Sigmoid colon (tissue), 7 donors: Measurements from ENCODE around the gene SPEF2. TPM values are rescaled to one million over a fixed set of nuclear protein-coding genes. Genes with fewer than 3 reads are reported as not detected.

Experiments
- DNase-seq: peaks from one replicate; pipeline ENCODE4 v3.0.0-alpha.2; 2019
- H3K27ac ChIP-seq, 4 donors: fragments of 200-600 bp; sonication (generic); one replicate each; pipeline ENCODE4 v1.5.1; 2016 to 2019; ENCODE audit warnings: mild to moderate bottlenecking in 1 of 4
- H3K27me3 ChIP-seq, 3 donors: fragments of 200-600 bp; sonication (generic); one replicate each; pipeline ENCODE4 v1.5.1; 2019; ENCODE audit warnings: mild to moderate bottlenecking in 1 of 3
- H3K36me3 ChIP-seq, 4 donors: fragments of 200-600 bp; sonication (generic); one replicate each; pipeline ENCODE4 v1.5.1; 2016 to 2019
- H3K4me1 ChIP-seq, 4 donors: fragments of 200-600 bp; sonication (generic); one replicate each; pipeline ENCODE4 v1.5.1; 2017 to 2019
- H3K4me3 ChIP-seq, 4 donors: fragments of 200-600 bp; sonication (generic); one replicate each; pipeline ENCODE4 v1.5.1; 2017 to 2019; ENCODE audit warnings: mild to moderate bottlenecking in 2 of 4, moderate library complexity in 1 of 4
- H3K9me3 ChIP-seq, 4 donors: fragments of 200-600 bp in 3 of 4; sonication (generic) in 3 of 4; one replicate each; pipeline versions ENCODE4 v1.5.1 to v1.6.1; 2013 to 2019
- EP300 ChIP-seq, 4 donors: sonication (generic); formaldehyde crosslinking; IDR thresholded peaks; one replicate each; pipeline ENCODE4 v1.6.1; 2017; ENCODE audit warnings: antibody characterized with exemption in 4 of 4
- POLR2A ChIP-seq, 2 donors: fragments of 450-650 bp; IDR thresholded peaks; one replicate each; pipeline ENCODE4 v1.6.1; 2016; ENCODE audit warnings: antibody characterized with exemption in 2 of 2, mild to moderate bottlenecking in 2 of 2, moderate library complexity in 2 of 2
- POLR2AphosphoS5 ChIP-seq, 4 donors: sonication (generic); formaldehyde crosslinking; IDR thresholded peaks; one replicate each; pipeline ENCODE4 v1.6.1; 2017; ENCODE audit warnings: antibody characterized with exemption in 4 of 4
- WGBS, 2 donors: extraction: QIAGEN DNeasy Blood & Tissue Kit; methylation state at CpG; one replicate each; pipeline ENCODE4 v1.1.7; 2013; 5-methylcytosine and 5-hydroxymethylcytosine counted together
- intact Hi-C: fragments of 100-400 bp; cut with DNase I; formaldehyde crosslinking; loops from one replicate; pipeline ENCODE4 v1.15.1; 2023
- polyA plus RNA-seq, 3 donors: library from polyadenylated mRNA; stranded (reverse); fragments of 200-250 nt; gene quantifications; one replicate each; pipeline ENCODE4 v1.2.3, GENCODE V29; 2013
- total RNA-seq, 4 donors: library from RNA; depleted of rRNA; stranded (reverse); fragments of >200 nt; gene quantifications; one replicate each; pipeline ENCODE4 v1.1.0, GENCODE V29; 2016
- TF ChIP-seq, protein P1 (sequence below), 4 experiments: fragments of 450-650 bp in 3 of 4; fragments of 200-600 bp in 1 of 4; IDR thresholded peaks; one replicate each; pipeline ENCODE4 v1.5.1; 2016 to 2019; ENCODE audit warnings: antibody characterized with exemption in 4 of 4, mild to moderate bottlenecking in 3 of 4, moderate library complexity in 2 of 4
- donor health status: healthy with polysubstance abuse.
- donor health status: Bipolar disorder and iron deficiency.
- donor health status: healthy.

The SPEF2 gene
- total and polyA plus RNA-seq, 7 donors, result 0.92 to 5.5 (median 3.6) TPM

DNA sequence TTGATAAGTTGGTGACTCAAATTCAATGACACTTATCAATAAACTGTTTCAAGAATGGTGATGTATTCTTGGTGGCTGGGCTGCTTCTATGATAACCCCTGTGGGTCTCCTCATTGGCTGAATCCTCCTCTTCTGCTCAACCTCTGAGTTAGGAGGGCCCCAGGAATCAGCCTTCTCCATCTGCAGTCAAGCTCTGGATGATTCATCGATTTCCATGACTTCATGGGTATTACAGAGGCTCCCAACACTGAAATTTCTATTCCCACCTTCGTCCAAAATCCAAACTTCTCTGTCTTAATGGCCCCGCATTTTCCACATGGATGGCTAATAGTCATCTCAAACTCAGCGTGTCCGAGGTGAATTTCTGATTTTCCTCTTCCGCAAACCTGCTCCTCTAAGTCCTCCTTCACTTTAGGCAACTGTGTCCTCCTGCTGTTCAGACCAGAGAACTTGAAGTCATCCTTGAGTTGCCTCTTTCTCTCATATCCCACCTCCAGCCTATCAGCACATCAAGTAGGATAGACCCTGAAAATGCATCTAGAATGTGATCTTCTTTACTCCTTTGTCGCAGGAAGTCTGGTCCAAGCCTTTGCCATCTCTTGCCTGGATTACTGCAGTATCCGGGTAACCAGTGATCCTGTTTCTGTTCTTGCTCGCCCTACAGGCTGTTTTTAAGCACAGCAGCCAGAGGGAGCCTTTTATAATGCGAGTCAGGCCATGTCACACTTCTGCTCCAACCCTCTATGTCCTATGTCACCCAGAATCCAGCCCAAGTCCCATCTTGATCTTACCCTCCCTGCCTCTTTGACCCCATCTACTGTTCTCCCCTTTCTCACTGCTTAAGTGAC is 197.7 kb downstream of the SPEF2 start:
- Histone ChIP-seq H3K9me3 (no peaks in the 10 kb centered on the region), H3K27ac (no peak overlapping the region)
- WGBS, 2 donors, result 75 to 87% methylated on average over 10 of the region's 10 CpGs

DNA sequence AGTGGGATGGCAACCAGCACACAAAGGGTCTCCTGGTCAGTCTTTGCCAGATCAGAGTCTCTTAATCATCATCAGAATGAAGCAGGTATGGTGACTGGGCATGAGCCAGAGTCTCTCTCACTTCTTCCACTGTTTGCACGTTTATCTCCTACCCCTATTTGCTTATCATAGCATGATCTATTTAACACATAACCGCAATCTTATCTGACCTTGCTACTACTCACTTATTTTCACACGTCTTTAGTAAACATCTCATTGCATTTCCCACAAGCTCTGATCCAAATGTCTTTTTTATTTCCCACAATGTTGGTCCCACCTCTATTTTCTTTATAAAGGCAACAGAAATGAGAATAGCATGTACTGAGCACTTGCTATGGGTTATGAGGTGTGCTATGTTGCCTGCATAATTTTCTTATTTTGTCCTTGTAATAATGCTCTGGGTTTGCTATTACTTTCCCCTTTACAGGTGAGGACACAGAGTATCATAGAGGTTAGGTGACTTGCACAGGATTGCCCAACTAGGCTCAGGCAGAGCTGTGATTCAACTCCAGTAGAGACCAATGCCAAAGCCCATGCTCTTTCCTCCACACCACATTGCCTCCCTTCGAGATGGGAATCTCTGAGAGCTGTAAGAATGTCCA is 199.3 kb downstream of the SPEF2 start:
- no peaks in the 10 kb centered on the region for H3K4me1 ChIP-seq
- no peak overlapping the region for H3K4me3 ChIP-seq
- intact Hi-C loops, result no loop called here
- no peak overlapping the region for H3K27ac ChIP-seq
- no peaks in the 10 kb centered on the region for H3K9me3 ChIP-seq
- WGBS, 2 donors, result 28 to 57% methylated on average over 4 of the region's 4 CpGs
- no peaks in the 10 kb centered on the region for H3K27me3 ChIP-seq
- no peak for TF ChIP-seq EP300 (IDR thresholded peaks at IDR 0.05)
- no peak for TF ChIP-seq POLR2A (IDR thresholded peaks at IDR 0.05)
- TF ChIP-seq, protein P1, sequence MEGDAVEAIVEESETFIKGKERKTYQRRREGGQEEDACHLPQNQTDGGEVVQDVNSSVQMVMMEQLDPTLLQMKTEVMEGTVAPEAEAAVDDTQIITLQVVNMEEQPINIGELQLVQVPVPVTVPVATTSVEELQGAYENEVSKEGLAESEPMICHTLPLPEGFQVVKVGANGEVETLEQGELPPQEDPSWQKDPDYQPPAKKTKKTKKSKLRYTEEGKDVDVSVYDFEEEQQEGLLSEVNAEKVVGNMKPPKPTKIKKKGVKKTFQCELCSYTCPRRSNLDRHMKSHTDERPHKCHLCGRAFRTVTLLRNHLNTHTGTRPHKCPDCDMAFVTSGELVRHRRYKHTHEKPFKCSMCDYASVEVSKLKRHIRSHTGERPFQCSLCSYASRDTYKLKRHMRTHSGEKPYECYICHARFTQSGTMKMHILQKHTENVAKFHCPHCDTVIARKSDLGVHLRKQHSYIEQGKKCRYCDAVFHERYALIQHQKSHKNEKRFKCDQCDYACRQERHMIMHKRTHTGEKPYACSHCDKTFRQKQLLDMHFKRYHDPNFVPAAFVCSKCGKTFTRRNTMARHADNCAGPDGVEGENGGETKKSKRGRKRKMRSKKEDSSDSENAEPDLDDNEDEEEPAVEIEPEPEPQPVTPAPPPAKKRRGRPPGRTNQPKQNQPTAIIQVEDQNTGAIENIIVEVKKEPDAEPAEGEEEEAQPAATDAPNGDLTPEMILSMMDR (IDR thresholded peaks at IDR 0.05), result no peak
- TF ChIP-seq POLR2AphosphoS5 (IDR thresholded peaks at IDR 0.05), result no peak
- no peaks in the 10 kb centered on the region for H3K36me3 ChIP-seq
- DNase-seq, result no peak

More for the DNA sequence above, 197.7 kb downstream of the SPEF2 start:
- Histone ChIP-seq H3K36me3 (no peaks in the 10 kb centered on the region), H3K4me3 (no peak overlapping the region), H3K27me3 (no peaks in the 10 kb centered on the region), H3K4me1 (no peaks in the 10 kb centered on the region)
- TF ChIP-seq, protein P1 (IDR thresholded peaks at IDR 0.05), result peak in 1 of 4 experiments; percentile 6
- TF ChIP-seq POLR2A (IDR thresholded peaks at IDR 0.05), result no peak
- DNase-seq, result no peak
- intact Hi-C loops, result no loop called here

DNA sequence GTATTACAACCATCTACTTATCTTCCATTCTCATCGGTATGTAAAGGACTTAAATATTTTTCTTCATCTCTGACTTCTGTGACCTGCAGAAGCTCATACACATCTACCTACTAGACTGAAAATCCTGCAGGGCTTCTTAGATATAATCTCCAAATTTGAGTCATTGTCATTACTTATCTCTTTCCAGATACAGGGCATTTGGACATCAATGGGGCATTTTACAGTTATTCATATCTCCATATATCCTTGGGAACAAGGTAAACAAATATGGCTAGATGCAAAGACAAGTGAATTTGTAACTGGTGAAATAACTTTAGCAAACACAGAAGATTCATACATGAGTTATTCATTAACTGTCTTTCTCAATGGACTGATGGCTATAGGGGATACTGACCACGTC is 201.4 kb downstream of the SPEF2 start:
- Histone ChIP-seq H3K4me3 (no peak overlapping the region), H3K36me3 (no peaks in the 10 kb centered on the region), H3K9me3 (no peaks in the 10 kb centered on the region), H3K27me3 (no peaks in the 10 kb centered on the region), H3K27ac (no peak overlapping the region), H3K4me1 (no peaks in the 10 kb centered on the region)
- WGBS, 2 donors, result 61 to 78% methylated on average over 2 of the region's 2 CpGs
- intact Hi-C loops, result no loop called here
- TF ChIP-seq POLR2AphosphoS5 (IDR thresholded peaks at IDR 0.05) (no peak), POLR2A (IDR thresholded peaks at IDR 0.05) (no peak), EP300 (IDR thresholded peaks at IDR 0.05) (no peak)
- TF ChIP-seq, protein P1 (IDR thresholded peaks at IDR 0.05), result no peak
- no peak for DNase-seq

DNA sequence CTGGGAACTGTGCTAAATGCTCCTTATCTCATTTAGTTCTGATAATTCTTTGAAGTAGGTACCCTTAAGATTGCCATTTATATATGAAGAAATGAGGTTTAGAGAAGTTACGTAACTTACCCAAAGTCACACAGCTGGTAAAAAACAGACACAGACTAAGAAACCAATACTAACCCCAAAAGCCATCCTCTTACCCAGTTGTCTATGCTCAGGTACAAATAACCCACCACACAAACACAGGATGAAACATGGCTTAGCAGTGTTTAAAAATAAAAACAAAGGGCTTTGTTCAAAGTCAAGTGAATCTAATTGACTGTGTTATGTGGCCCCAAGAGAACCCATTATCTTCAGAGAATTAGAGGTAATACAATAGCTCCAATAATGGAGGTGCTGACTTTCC is 202.0 kb downstream of the SPEF2 start:
- DNase-seq, result no peak
- H3K4me3 ChIP-seq, result no peak overlapping the region
- no peaks in the 10 kb centered on the region for H3K36me3 ChIP-seq
- no peaks in the 10 kb centered on the region for H3K4me1 ChIP-seq
- TF ChIP-seq, protein P1 (IDR thresholded peaks at IDR 0.05), result no peak
- TF ChIP-seq POLR2A (IDR thresholded peaks at IDR 0.05) (no peak), EP300 (IDR thresholded peaks at IDR 0.05) (no peak), POLR2AphosphoS5 (IDR thresholded peaks at IDR 0.05) (no peak)
- H3K27me3 ChIP-seq, result no peaks in the 10 kb centered on the region
- H3K9me3 ChIP-seq, result no peaks in the 10 kb centered on the region
- 86 to 98% methylated on average over 1 of the region's 1 CpG for WGBS, 2 donors
- no peak overlapping the region for H3K27ac ChIP-seq
- intact Hi-C loops, result no loop called here
